Hepatocyte (in vitro differentiated cells): Measurements from ENCODE around the gene SLC4A5. TPM values are rescaled to one million over a fixed set of nuclear protein-coding genes. Genes with fewer than 3 reads are reported as not detected.

Source experiments
- DNase-seq: peaks from one replicate; pipeline ENCODE4 v3.0.0-alpha.2; 2016; ENCODE audit warnings: low spot score
- H2AFZ ChIP-seq: fragments of 200-600 bp; sonication (generic); 2 replicates; pipeline ENCODE4 v1.6.0; 2016; ENCODE audit warnings: antibody characterized with exemption, mild to moderate bottlenecking
- H3K27ac ChIP-seq: fragments of 200-600 bp; sonication (generic); 2 replicates; pipeline ENCODE4 v1.5.1; 2016; ENCODE audit warnings: mild to moderate bottlenecking
- H3K27me3 ChIP-seq: fragments of 200-600 bp; sonication (generic); 2 replicates; pipeline ENCODE4 v1.6.1; 2016
- H3K36me3 ChIP-seq: fragments of 200-600 bp; sonication (generic); replicated peaks from 2 replicates; pipeline ENCODE4 v1.5.1; 2016; ENCODE audit warnings: low read depth; ENCODE audit not compliant: insufficient read depth
- H3K4me1 ChIP-seq: fragments of 200-600 bp; sonication (generic); 2 replicates; pipeline ENCODE4 v1.5.1; 2016; ENCODE audit warnings: mild to moderate bottlenecking, moderate library complexity; ENCODE audit not compliant: insufficient read depth
- H3K4me2 ChIP-seq: fragments of 200-600 bp; sonication (generic); 2 replicates; pipeline ENCODE4 v1.6.0; 2016
- H3K4me3 ChIP-seq: fragments of 200-600 bp; sonication (generic); 2 replicates; pipeline ENCODE4 v1.5.1; 2016; ENCODE audit warnings: mild to moderate bottlenecking
- H3K79me2 ChIP-seq: fragments of 200-600 bp; sonication (generic); 2 replicates; pipeline ENCODE4 v1.6.0; 2017; ENCODE audit warnings: mild to moderate bottlenecking
- H3K9me2 ChIP-seq: fragments of 200-600 bp; sonication (generic); replicated peaks from 2 replicates; pipeline ENCODE4 v1.6.0; 2017; ENCODE audit warnings: mild to moderate bottlenecking; ENCODE audit not compliant: insufficient read depth
- H3K9me3 ChIP-seq: fragments of 200-600 bp; sonication (generic); 2 replicates; pipeline ENCODE4 v1.5.1; 2016; ENCODE audit warnings: low read depth, mild to moderate bottlenecking
- H4K20me1 ChIP-seq: fragments of 200-600 bp; sonication (generic); 2 replicates; pipeline ENCODE4 v1.6.0; 2016; ENCODE audit warnings: mild to moderate bottlenecking; ENCODE audit not compliant: insufficient read depth, poor library complexity, severe bottlenecking
- EZH2 ChIP-seq: fragments of 200-600 bp; sonication (generic); IDR thresholded peaks from 2 replicates; pipeline ENCODE4 v1.6.1; 2016; ENCODE audit warnings: antibody characterized with exemption, mild to moderate bottlenecking, borderline replicate concordance
- EZH2phosphoT487 ChIP-seq: fragments of 200-600 bp; sonication (generic); IDR thresholded peaks from one replicate; pipeline ENCODE4 v1.6.1; 2018; ENCODE audit warnings: antibody characterized with exemption, mild to moderate bottlenecking, low read depth, moderate library complexity; ENCODE audit not compliant: unreplicated experiment, severe bottlenecking
- WGBS: methylation state at CpG from one replicate; pipeline ENCODE4 v1.1.6; 2016; ENCODE audit warnings: low lambda C conversion rate; ENCODE audit errors: missing lambda C conversion rate; 5-methylcytosine and 5-hydroxymethylcytosine counted together
- polyA plus RNA-seq: library from polyadenylated mRNA; unstranded; fragments of >200 nt; fragmentation: Nextera tagmentation; extraction: Ambion mirVana; gene quantifications from 2 replicates; pipeline ENCODE4 v1.2.1, GENCODE V29; 2016
- total RNA-seq: library from RNA; depleted of rRNA; stranded (reverse); fragments of >200 nt; gene quantifications from 2 replicates; pipeline ENCODE4 v1.2.3, GENCODE V29; 2014
- TF ChIP-seq, protein P1 (sequence below): fragments of 200-600 bp; sonication (generic); IDR thresholded peaks from 2 replicates; pipeline ENCODE4 v1.5.1; 2016; ENCODE audit warnings: antibody characterized with exemption, mild to moderate bottlenecking; ENCODE audit not compliant: poor library complexity

Gene SLC4A5
- total and polyA plus RNA-seq, 2 experiments from 2014 or later = 0.28 to 1.5 TPM

GRCh38 chr2:74186038-74186437 is 157.2 kb downstream of the SLC4A5 start:
- no peaks in the 10 kb centered on the region for H3K9me2 ChIP-seq
- H2AFZ ChIP-seq = no peak overlapping the region
- TF ChIP-seq, protein P1, sequence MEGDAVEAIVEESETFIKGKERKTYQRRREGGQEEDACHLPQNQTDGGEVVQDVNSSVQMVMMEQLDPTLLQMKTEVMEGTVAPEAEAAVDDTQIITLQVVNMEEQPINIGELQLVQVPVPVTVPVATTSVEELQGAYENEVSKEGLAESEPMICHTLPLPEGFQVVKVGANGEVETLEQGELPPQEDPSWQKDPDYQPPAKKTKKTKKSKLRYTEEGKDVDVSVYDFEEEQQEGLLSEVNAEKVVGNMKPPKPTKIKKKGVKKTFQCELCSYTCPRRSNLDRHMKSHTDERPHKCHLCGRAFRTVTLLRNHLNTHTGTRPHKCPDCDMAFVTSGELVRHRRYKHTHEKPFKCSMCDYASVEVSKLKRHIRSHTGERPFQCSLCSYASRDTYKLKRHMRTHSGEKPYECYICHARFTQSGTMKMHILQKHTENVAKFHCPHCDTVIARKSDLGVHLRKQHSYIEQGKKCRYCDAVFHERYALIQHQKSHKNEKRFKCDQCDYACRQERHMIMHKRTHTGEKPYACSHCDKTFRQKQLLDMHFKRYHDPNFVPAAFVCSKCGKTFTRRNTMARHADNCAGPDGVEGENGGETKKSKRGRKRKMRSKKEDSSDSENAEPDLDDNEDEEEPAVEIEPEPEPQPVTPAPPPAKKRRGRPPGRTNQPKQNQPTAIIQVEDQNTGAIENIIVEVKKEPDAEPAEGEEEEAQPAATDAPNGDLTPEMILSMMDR = no peak
- TF ChIP-seq EZH2 (no peak), EZH2phosphoT487 (no peak)
- no peaks in the 10 kb centered on the region for H4K20me1 ChIP-seq
- no peak overlapping the region for H3K4me3 ChIP-seq
- H3K4me2 ChIP-seq = no peak overlapping the region
- no peak for DNase-seq
- H3K79me2 ChIP-seq = no peaks in the 10 kb centered on the region
- 90% methylated on average over 9 of the region's 9 CpGs for WGBS
- no peaks in the 10 kb centered on the region for H3K4me1 ChIP-seq
- no peak overlapping the region for H3K27ac ChIP-seq
- H3K27me3 ChIP-seq = peaks cover 3% of the 10 kb centered on the region
- no peaks in the 10 kb centered on the region for H3K9me3 ChIP-seq
- no peaks in the 10 kb centered on the region for H3K36me3 ChIP-seq

DNA sequence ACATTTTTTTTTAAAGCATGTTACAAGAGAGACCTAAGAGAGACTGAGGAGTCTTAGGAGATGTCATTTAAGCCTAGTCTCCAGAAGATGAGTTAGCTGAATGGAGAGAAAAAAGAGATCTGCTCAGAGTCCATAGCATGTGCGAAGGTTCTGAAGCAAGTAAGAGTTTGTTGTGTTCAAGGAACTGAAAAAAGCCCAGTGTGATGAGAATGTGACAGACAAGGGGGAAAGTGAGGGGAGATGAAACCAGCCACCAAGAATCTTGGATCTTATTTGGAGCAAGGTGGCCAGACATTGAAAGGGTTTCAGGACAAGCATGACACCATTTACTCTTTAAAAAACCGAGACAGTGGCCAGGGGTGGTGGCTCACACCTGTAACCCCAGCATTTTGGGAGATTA is 159.3 kb downstream of the SLC4A5 start:
- no peaks in the 10 kb centered on the region for H3K27me3 ChIP-seq
- no peaks in the 10 kb centered on the region for H3K79me2 ChIP-seq
- WGBS = 88% methylated on average over 2 of the region's 2 CpGs
- DNase-seq = no peak
- no peaks in the 10 kb centered on the region for H3K9me2 ChIP-seq
- no peak for TF ChIP-seq EZH2phosphoT487
- TF ChIP-seq, protein P1 = no peak
- no peak for TF ChIP-seq EZH2
- H3K4me1 ChIP-seq = no peaks in the 10 kb centered on the region
- H2AFZ ChIP-seq = no peak overlapping the region
- no peaks in the 10 kb centered on the region for H4K20me1 ChIP-seq
- H3K27ac ChIP-seq = no peak overlapping the region
- H3K9me3 ChIP-seq = no peaks in the 10 kb centered on the region
- H3K4me3 ChIP-seq = no peak overlapping the region
- H3K4me2 ChIP-seq = no peak overlapping the region
- no peaks in the 10 kb centered on the region for H3K36me3 ChIP-seq

GRCh38 chr2:74181739-74182138 is 161.5 kb downstream of the SLC4A5 start:
- H3K4me2 ChIP-seq = no peak overlapping the region

More at GRCh38 chr2:74181739-74182138, 161.5 kb downstream of the SLC4A5 start:
- H3K9me2 ChIP-seq = no peaks in the 10 kb centered on the region
- H4K20me1 ChIP-seq = peaks cover 12% of the 10 kb centered on the region
- H3K4me3 ChIP-seq = no peak overlapping the region
- H3K36me3 ChIP-seq = no peaks in the 10 kb centered on the region
- H3K27me3 ChIP-seq = no peaks in the 10 kb centered on the region
- no peaks in the 10 kb centered on the region for H3K9me3 ChIP-seq
- TF ChIP-seq EZH2phosphoT487 = no peak
- TF ChIP-seq, protein P1 = no peak
- no peak for TF ChIP-seq EZH2
- no peak overlapping the region for H2AFZ ChIP-seq
- no peak overlapping the region for H3K27ac ChIP-seq
- 61% methylated on average over 7 of the region's 7 CpGs for WGBS
- peaks cover 5% of the 10 kb centered on the region for H3K4me1 ChIP-seq
- DNase-seq = no peak
- peaks cover 14% of the 10 kb centered on the region for H3K79me2 ChIP-seq
